ENCODE results near the gene MAP3K10.

Gene MAP3K10

GRCh38 chr19:40232479-40232878 is 41.3 kb downstream of the MAP3K10 start:
- Histone ChIP-seq H3K27ac (ENCODE audit: low read length) (no peak overlapping the region), H4K20me1 (ENCODE audit: insufficient read depth, low read length) (no peaks in the 10 kb centered on the region), H3K4me2 (ENCODE audit: low read depth, low read length) (no peak overlapping the region), H3K36me3 (replicated peaks; ENCODE audit: insufficient read depth, low read length) (no peaks in the 10 kb centered on the region), H3K27me3 (replicated peaks; ENCODE audit: insufficient read depth, low read length) (no peaks in the 10 kb centered on the region), H3F3A (ENCODE audit: insufficient read depth, low read length) (no peaks in the 10 kb centered on the region), H3K79me2 (ENCODE audit: low read length) (no peaks in the 10 kb centered on the region), H2AFZ (ENCODE audit: low read length) (no peak overlapping the region), H3K9ac (ENCODE audit: low read length) (no peak overlapping the region), H3K4me3 (ENCODE audit: low read length) (no peak overlapping the region), H3K9me2 (replicated peaks; ENCODE audit: insufficient read depth, low read length) (no peaks in the 10 kb centered on the region), H3K9me3 (replicated peaks; ENCODE audit: insufficient read depth, low read length) (no peaks in the 10 kb centered on the region), H3K4me1 (ENCODE audit: low read length) (no peaks in the 10 kb centered on the region)
- TF ChIP-seq EZH2phosphoT487 (IDR thresholded peaks at IDR 0.05; ENCODE audit: low read length) = no peak
- no peak for TF ChIP-seq CTCF (IDR thresholded peaks at IDR 0.05; ENCODE audit: low read length)
- no peak for TF ChIP-seq EZH2 (optimal IDR thresholded peaks at IDR 0.05; ENCODE audit: low read depth, low read length)
- no peak for DNase-seq

GRCh38 chr19:40232949-40233810 is 42.0 kb downstream of the MAP3K10 start:
- H3K4me2 ChIP-seq (ENCODE audit: low read depth, low read length) = no peak overlapping the region
- no peaks in the 10 kb centered on the region for H3K4me1 ChIP-seq (ENCODE audit: low read length)
- no peak for TF ChIP-seq EZH2phosphoT487 (IDR thresholded peaks at IDR 0.05; ENCODE audit: low read length)
- no peak for TF ChIP-seq EZH2 (optimal IDR thresholded peaks at IDR 0.05; ENCODE audit: low read depth, low read length)
- no peak for TF ChIP-seq CTCF (IDR thresholded peaks at IDR 0.05; ENCODE audit: low read length)

GRCh38 chr19:40233811-40234389 is 42.7 kb downstream of the MAP3K10 start:
- H3K9me2 ChIP-seq (replicated peaks; ENCODE audit: insufficient read depth, low read length) = no peaks in the 10 kb centered on the region
- H3K4me2 ChIP-seq (ENCODE audit: low read depth, low read length) = no peak overlapping the region
- H3K27me3 ChIP-seq (replicated peaks; ENCODE audit: insufficient read depth, low read length) = no peaks in the 10 kb centered on the region
- H3K36me3 ChIP-seq (replicated peaks; ENCODE audit: insufficient read depth, low read length) = no peaks in the 10 kb centered on the region
- no peaks in the 10 kb centered on the region for H3F3A ChIP-seq (ENCODE audit: insufficient read depth, low read length)
- no peak overlapping the region for H3K4me3 ChIP-seq (ENCODE audit: low read length)
- H3K27ac ChIP-seq (ENCODE audit: low read length) = no peak overlapping the region
- no peaks in the 10 kb centered on the region for H4K20me1 ChIP-seq (ENCODE audit: insufficient read depth, low read length)
- DNase-seq = no peak
- no peaks in the 10 kb centered on the region for H3K9me3 ChIP-seq (replicated peaks; ENCODE audit: insufficient read depth, low read length)
- TF ChIP-seq CTCF (IDR thresholded peaks at IDR 0.05; ENCODE audit: low read length) (no peak), EZH2 (optimal IDR thresholded peaks at IDR 0.05; ENCODE audit: low read depth, low read length) (no peak), EZH2phosphoT487 (IDR thresholded peaks at IDR 0.05; ENCODE audit: low read length) (no peak)
- no peaks in the 10 kb centered on the region for H3K4me1 ChIP-seq (ENCODE audit: low read length)
- no peak overlapping the region for H3K9ac ChIP-seq (ENCODE audit: low read length)
- H3K79me2 ChIP-seq (ENCODE audit: low read length) = no peaks in the 10 kb centered on the region
- no peak overlapping the region for H2AFZ ChIP-seq (ENCODE audit: low read length)

More at GRCh38 chr19:40232949-40233810, 42.0 kb downstream of the MAP3K10 start:
- Histone ChIP-seq H4K20me1 (ENCODE audit: insufficient read depth, low read length) (no peaks in the 10 kb centered on the region), H3F3A (ENCODE audit: insufficient read depth, low read length) (no peaks in the 10 kb centered on the region), H3K9me2 (replicated peaks; ENCODE audit: insufficient read depth, low read length) (no peaks in the 10 kb centered on the region), H3K36me3 (replicated peaks; ENCODE audit: insufficient read depth, low read length) (no peaks in the 10 kb centered on the region), H3K4me3 (ENCODE audit: low read length) (no peak overlapping the region), H2AFZ (ENCODE audit: low read length) (no peak overlapping the region), H3K9ac (ENCODE audit: low read length) (no peak overlapping the region), H3K9me3 (replicated peaks; ENCODE audit: insufficient read depth, low read length) (no peaks in the 10 kb centered on the region), H3K79me2 (ENCODE audit: low read length) (no peaks in the 10 kb centered on the region), H3K27ac (ENCODE audit: low read length) (no peak overlapping the region), H3K27me3 (replicated peaks; ENCODE audit: insufficient read depth, low read length) (no peaks in the 10 kb centered on the region)
- no peak for DNase-seq

Measured in MM.1S (cell line).